Testis (tissue), 2 donors: Measurements from ENCODE around the gene SNAP25.

Source experiments
- CTCF ChIP-seq, 3 experiments: fragments of 450-650 bp in 2 of 3; fragments of 200-600 bp in 1 of 3; sonication (generic) in 1 of 3; IDR thresholded peaks; one replicate each; pipeline ENCODE4 v1.5.1; 2016 to 2019; ENCODE audit warnings: antibody characterized with exemption in 3 of 3, mild to moderate bottlenecking in 2 of 3, moderate library complexity in 1 of 3
- POLR2A ChIP-seq: fragments of 450-650 bp; IDR thresholded peaks from one replicate; pipeline ENCODE4 v1.6.1; 2017; ENCODE audit warnings: antibody characterized with exemption, mild to moderate bottlenecking, moderate library complexity

GRCh38 chr20:10218536-10219451, at the start of gene SNAP25:
- TF ChIP-seq CTCF (IDR thresholded peaks at IDR 0.05) (no peak), POLR2A (no peak)
